Adipocyte (in vitro differentiated cells): ENCODE measurements around the gene ZNF654.
"Not testable (repeated sequence)": the region's sequence is repeated elsewhere in the genome, so short reads cannot be mapped to it uniquely, and the experiment has no call there.

Experiments used
- DNase-seq: peaks from one replicate; pipeline ENCODE4 v3.0.0-alpha.2; 2015; ENCODE audit warnings: low read depth
- H3K27me3 ChIP-seq: replicated peaks from 2 replicates; pipeline ENCODE4 v1.7.0; 2013; ENCODE audit warnings: mild to moderate bottlenecking, low read length, moderate library complexity; ENCODE audit not compliant: control insufficient read depth, insufficient read depth
- H3K36me3 ChIP-seq: 2 replicates; pipeline ENCODE4 v1.7.0; 2013; ENCODE audit warnings: low read length, mild to moderate bottlenecking, moderate library complexity; ENCODE audit not compliant: control insufficient read depth, insufficient read depth, severe bottlenecking
- H3K4me1 ChIP-seq: 2 replicates; pipeline ENCODE4 v1.7.0; 2013; ENCODE audit warnings: mild to moderate bottlenecking, low read length, moderate library complexity; ENCODE audit not compliant: control insufficient read depth, insufficient read depth
- H3K4me3 ChIP-seq: 2 replicates; pipeline ENCODE4 v1.7.0; 2013; ENCODE audit warnings: mild to moderate bottlenecking, low read length, moderate library complexity
- H3K9ac ChIP-seq: 2 replicates; pipeline ENCODE4 v1.7.0; 2013; ENCODE audit warnings: mild to moderate bottlenecking, low read length, moderate library complexity
- H3K9me3 ChIP-seq: 2 replicates; pipeline ENCODE4 v1.7.0; 2013; ENCODE audit warnings: mild to moderate bottlenecking, low read length, moderate library complexity; ENCODE audit not compliant: control insufficient read depth

ZNF654 gene

DNA sequence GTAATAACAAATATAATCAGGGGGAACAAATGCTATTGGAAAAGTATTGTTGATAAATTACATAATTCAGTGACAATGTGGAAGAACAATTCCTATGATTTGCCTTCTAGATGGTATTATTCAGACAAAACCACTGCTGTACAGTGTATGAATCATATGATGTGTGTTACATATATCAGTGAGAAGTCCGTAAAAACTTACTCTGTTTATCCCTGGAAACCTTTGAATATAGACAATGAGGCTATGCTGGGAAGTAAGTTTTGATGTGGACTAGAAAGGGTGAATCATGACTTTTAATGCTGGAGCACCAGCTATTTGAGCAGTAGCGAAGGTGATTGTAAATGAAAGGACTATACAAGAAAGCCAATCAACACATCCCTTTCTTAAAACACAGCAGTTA is 108.6 kb downstream of the ZNF654 start:
- peaks cover 10% of the 10 kb centered on the region for H3K4me1 ChIP-seq
- no peak overlapping the region for H3K4me3 ChIP-seq
- DNase-seq, result no peak
- no peaks in the 10 kb centered on the region for H3K27me3 ChIP-seq
- no peaks in the 10 kb centered on the region for H3K9me3 ChIP-seq
- no peak overlapping the region for H3K9ac ChIP-seq
- peaks cover under 1% of the 10 kb centered on the region for H3K36me3 ChIP-seq

GRCh38 chr3:88168171-88168570 is 109.1 kb downstream of the ZNF654 start:
- H3K9me3 ChIP-seq, result no peaks in the 10 kb centered on the region
- no peaks in the 10 kb centered on the region for H3K36me3 ChIP-seq
- no peaks in the 10 kb centered on the region for H3K27me3 ChIP-seq
- DNase-seq, result no peak
- H3K9ac ChIP-seq, result no peak overlapping the region
- no peak overlapping the region for H3K4me3 ChIP-seq
- H3K4me1 ChIP-seq, result peaks cover 10% of the 10 kb centered on the region

DNA sequence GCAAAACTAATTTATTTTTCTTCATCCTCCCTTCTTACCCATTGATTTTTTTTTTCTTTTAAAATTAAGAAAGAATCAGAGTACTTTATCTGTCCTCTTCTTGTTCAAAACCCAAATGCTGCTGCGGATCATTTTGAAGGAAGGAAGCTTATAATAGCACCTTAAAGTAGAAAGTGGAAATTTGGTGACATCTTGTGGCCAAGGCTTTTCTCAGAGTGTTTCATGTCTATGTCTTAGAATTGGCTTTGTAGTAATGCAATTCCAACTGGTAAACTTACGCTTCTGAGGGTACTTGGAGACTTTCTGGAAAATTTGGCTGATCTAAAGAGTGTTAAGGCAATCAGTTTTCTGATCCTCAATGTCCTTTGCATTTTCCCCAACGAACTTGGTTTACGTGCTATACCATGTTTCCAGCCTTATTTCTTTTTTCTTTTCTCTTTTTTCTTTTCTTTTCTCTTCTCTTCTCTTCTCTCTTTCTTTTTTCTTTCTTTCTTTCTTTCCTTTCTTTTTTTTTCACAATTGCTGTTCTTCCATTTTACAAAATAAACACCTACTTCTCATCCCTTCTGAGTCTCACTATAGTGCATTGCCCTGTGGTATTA is 121.4 kb downstream of the ZNF654 start:
- DNase-seq, result peak; percentile 71
- H3K36me3 ChIP-seq, result no peaks in the 10 kb centered on the region

DNA sequence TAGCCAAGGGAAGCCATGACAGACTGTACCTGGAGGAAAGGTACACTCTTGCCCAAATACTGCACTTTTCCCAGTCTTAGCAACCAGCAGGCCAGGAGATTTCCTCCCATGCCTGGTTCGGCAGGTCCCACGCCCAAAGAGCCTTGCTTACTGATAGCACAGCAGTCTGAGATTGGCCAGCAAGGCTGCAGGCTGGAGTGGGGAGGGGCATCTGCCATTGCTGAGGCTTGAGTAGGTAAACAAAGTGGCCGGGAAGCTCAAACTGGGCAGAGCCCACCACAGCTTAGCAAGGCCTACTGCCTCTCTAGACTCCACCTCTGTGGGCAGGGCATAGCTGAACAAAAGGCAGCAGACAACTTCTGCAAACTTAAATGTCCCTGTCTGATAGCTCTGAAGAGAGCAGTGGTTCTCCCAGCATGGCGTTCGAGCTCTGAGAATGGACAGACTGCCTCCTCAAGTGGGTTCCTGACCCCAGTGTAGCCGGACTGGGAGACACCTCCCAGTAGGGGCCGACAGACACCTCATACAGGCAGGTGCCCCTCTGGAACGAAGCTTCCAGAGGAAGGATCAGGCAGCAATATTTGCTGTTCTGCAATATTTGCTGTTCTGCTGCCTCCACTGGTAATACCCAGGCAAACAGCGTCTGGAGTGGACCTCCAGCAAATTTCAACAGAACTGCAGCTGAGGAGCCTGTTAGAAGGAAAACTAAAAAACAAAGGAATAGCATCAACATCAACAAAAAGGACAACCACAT is 123.3 kb downstream of the ZNF654 start:
- not testable (repeated sequence) for H3K36me3 ChIP-seq, H3K9me3 ChIP-seq, H3K9ac ChIP-seq, DNase-seq, H3K4me1 ChIP-seq, H3K4me3 ChIP-seq, H3K27me3 ChIP-seq

More for the DNA sequence above, 121.4 kb downstream of the ZNF654 start:
- H3K9ac ChIP-seq, result no peak overlapping the region
- no peaks in the 10 kb centered on the region for H3K9me3 ChIP-seq
- no peak overlapping the region for H3K4me3 ChIP-seq
- no peaks in the 10 kb centered on the region for H3K4me1 ChIP-seq
- H3K27me3 ChIP-seq, result no peaks in the 10 kb centered on the region

GRCh38 chr3:88188436-88188835 is 129.4 kb downstream of the ZNF654 start:
- Histone ChIP-seq H3K27me3 (no peaks in the 10 kb centered on the region), H3K4me3 (peak overlapping the region; percentile 52), H3K9ac (no peak overlapping the region), H3K36me3 (no peaks in the 10 kb centered on the region), H3K4me1 (peaks cover 6% of the 10 kb centered on the region), H3K9me3 (no peaks in the 10 kb centered on the region)
- peak; percentile 3 for DNase-seq

DNA sequence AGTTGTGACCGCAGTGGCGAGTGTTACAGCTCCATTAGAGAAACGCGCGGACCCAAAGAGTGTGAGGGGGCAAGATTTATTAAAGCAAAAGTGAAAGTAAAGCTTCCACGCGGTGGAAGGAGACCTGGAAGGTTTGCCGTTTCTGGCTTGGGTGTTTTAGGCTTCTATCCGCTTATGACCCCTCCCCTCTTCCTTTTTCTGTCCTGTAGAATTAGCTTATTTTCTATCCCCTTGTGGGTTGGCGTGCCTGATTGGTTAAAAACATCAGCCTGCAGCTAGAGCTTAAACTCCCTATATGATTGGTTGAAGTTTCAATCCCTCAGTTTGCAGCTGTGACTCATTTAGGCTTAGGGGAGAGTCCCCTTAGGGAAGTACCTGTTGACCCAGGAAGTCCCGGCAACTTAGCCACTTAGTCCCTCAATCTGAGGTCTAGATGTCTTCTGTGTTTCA is 130.3 kb downstream of the ZNF654 start:
- H3K4me1 ChIP-seq, result peaks cover 6% of the 10 kb centered on the region

GRCh38 chr3:88191872-88192409 is 132.9 kb downstream of the ZNF654 start:
- Histone ChIP-seq H3K9ac (no peak overlapping the region), H3K9me3 (no peaks in the 10 kb centered on the region), H3K36me3 (no peaks in the 10 kb centered on the region), H3K27me3 (no peaks in the 10 kb centered on the region), H3K4me3 (no peak overlapping the region), H3K4me1 (peaks cover 6% of the 10 kb centered on the region)
- DNase-seq, result no peak

More for the DNA sequence above, 130.3 kb downstream of the ZNF654 start:
- Histone ChIP-seq H3K9ac (no peak overlapping the region), H3K9me3 (no peaks in the 10 kb centered on the region), H3K4me3 (no peak overlapping the region), H3K36me3 (no peaks in the 10 kb centered on the region), H3K27me3 (no peaks in the 10 kb centered on the region)
- DNase-seq, result no peak

- Histone ChIP-seq H3K4me1 (peaks cover 6% of the 10 kb centered on the region), H3K27me3 (no peaks in the 10 kb centered on the region), H3K4me3 (no peak overlapping the region), H3K9ac (no peak overlapping the region), H3K9me3 (no peaks in the 10 kb centered on the region), H3K36me3 (no peaks in the 10 kb centered on the region)
- no peak for DNase-seq
Measured at GRCh38 chr3:88192631-88193030, 133.6 kb downstream of the ZNF654 start.
